Adipocyte (in vitro differentiated cells): ENCODE measurements around the gene SORCS1.

Source experiments
- DNase-seq: peaks from one replicate; pipeline ENCODE4 v3.0.0-alpha.2; 2015; ENCODE audit warnings: low read depth
- H3K27me3 ChIP-seq: replicated peaks from 2 replicates; pipeline ENCODE4 v1.7.0; 2013; ENCODE audit warnings: mild to moderate bottlenecking, low read length, moderate library complexity; ENCODE audit not compliant: control insufficient read depth, insufficient read depth
- H3K36me3 ChIP-seq: 2 replicates; pipeline ENCODE4 v1.7.0; 2013; ENCODE audit warnings: low read length, mild to moderate bottlenecking, moderate library complexity; ENCODE audit not compliant: control insufficient read depth, insufficient read depth, severe bottlenecking
- H3K4me1 ChIP-seq: 2 replicates; pipeline ENCODE4 v1.7.0; 2013; ENCODE audit warnings: mild to moderate bottlenecking, low read length, moderate library complexity; ENCODE audit not compliant: control insufficient read depth, insufficient read depth
- H3K4me3 ChIP-seq: 2 replicates; pipeline ENCODE4 v1.7.0; 2013; ENCODE audit warnings: mild to moderate bottlenecking, low read length, moderate library complexity
- H3K9ac ChIP-seq: 2 replicates; pipeline ENCODE4 v1.7.0; 2013; ENCODE audit warnings: mild to moderate bottlenecking, low read length, moderate library complexity
- H3K9me3 ChIP-seq: 2 replicates; pipeline ENCODE4 v1.7.0; 2013; ENCODE audit warnings: mild to moderate bottlenecking, low read length, moderate library complexity; ENCODE audit not compliant: control insufficient read depth

The SORCS1 gene

GRCh38 chr10:107071301-107071700 lies 93.2 kb downstream of the SORCS1 start:
- DNase-seq, result no peak
- peaks cover 4% of the 10 kb centered on the region for H3K9me3 ChIP-seq
- no peaks in the 10 kb centered on the region for H3K4me1 ChIP-seq
- H3K4me3 ChIP-seq, result no peak overlapping the region
- H3K27me3 ChIP-seq, result no peaks in the 10 kb centered on the region
- H3K36me3 ChIP-seq, result no peaks in the 10 kb centered on the region
- H3K9ac ChIP-seq, result no peak overlapping the region

GRCh38 chr10:107067843-107068242 lies 96.7 kb downstream of the SORCS1 start:
- Histone ChIP-seq H3K36me3 (no peaks in the 10 kb centered on the region), H3K4me3 (no peak overlapping the region), H3K27me3 (no peaks in the 10 kb centered on the region), H3K9me3 (no peaks in the 10 kb centered on the region), H3K9ac (no peak overlapping the region), H3K4me1 (no peaks in the 10 kb centered on the region)
- DNase-seq, result no peak

- H3K4me3 ChIP-seq, result no peak overlapping the region
- H3K9ac ChIP-seq, result no peak overlapping the region
- no peaks in the 10 kb centered on the region for H3K36me3 ChIP-seq
- H3K9me3 ChIP-seq, result no peaks in the 10 kb centered on the region
- no peaks in the 10 kb centered on the region for H3K27me3 ChIP-seq
- no peak for DNase-seq
- no peaks in the 10 kb centered on the region for H3K4me1 ChIP-seq
These were observed 100.4 kb downstream of the SORCS1 start for GRCh38 chr10:107064075-107064474.

- DNase-seq, result no peak
- H3K36me3 ChIP-seq, result no peaks in the 10 kb centered on the region
These were observed 104.6 kb downstream of the SORCS1 start for GRCh38 chr10:107059872-107060271.

GRCh38 chr10:107059068-107059804 lies 105.3 kb downstream of the SORCS1 start:
- Histone ChIP-seq H3K4me1 (no peaks in the 10 kb centered on the region), H3K36me3 (no peaks in the 10 kb centered on the region), H3K9me3 (no peaks in the 10 kb centered on the region), H3K4me3 (no peak overlapping the region), H3K9ac (no peak overlapping the region), H3K27me3 (no peaks in the 10 kb centered on the region)
- DNase-seq, result no peak

More at GRCh38 chr10:107059872-107060271, 104.6 kb downstream of the SORCS1 start:
- Histone ChIP-seq H3K4me1 (no peaks in the 10 kb centered on the region), H3K9ac (no peak overlapping the region), H3K4me3 (no peak overlapping the region), H3K9me3 (no peaks in the 10 kb centered on the region), H3K27me3 (no peaks in the 10 kb centered on the region)

GRCh38 chr10:107058331-107058730 lies 106.2 kb downstream of the SORCS1 start:
- H3K4me1 ChIP-seq, result no peaks in the 10 kb centered on the region
- H3K27me3 ChIP-seq, result no peaks in the 10 kb centered on the region
- no peak overlapping the region for H3K4me3 ChIP-seq
- H3K36me3 ChIP-seq, result no peaks in the 10 kb centered on the region
- H3K9me3 ChIP-seq, result no peaks in the 10 kb centered on the region
- H3K9ac ChIP-seq, result no peak overlapping the region
- DNase-seq, result no peak

- H3K4me3 ChIP-seq, result no peak overlapping the region
- H3K9me3 ChIP-seq, result no peaks in the 10 kb centered on the region
- no peak overlapping the region for H3K9ac ChIP-seq
- no peaks in the 10 kb centered on the region for H3K4me1 ChIP-seq
- H3K27me3 ChIP-seq, result no peaks in the 10 kb centered on the region
- no peak for DNase-seq
- H3K36me3 ChIP-seq, result no peaks in the 10 kb centered on the region
These were observed 108.3 kb downstream of the SORCS1 start for GRCh38 chr10:107056182-107056581.

- Histone ChIP-seq H3K9me3 (no peaks in the 10 kb centered on the region), H3K4me1 (no peaks in the 10 kb centered on the region), H3K4me3 (no peak overlapping the region), H3K36me3 (no peaks in the 10 kb centered on the region), H3K9ac (no peak overlapping the region), H3K27me3 (no peaks in the 10 kb centered on the region)
- DNase-seq, result no peak
These were observed 109.9 kb downstream of the SORCS1 start for GRCh38 chr10:107054469-107055156.

GRCh38 chr10:107051769-107052168 lies 112.7 kb downstream of the SORCS1 start:
- Histone ChIP-seq H3K27me3 (no peaks in the 10 kb centered on the region), H3K4me1 (no peaks in the 10 kb centered on the region), H3K9ac (no peak overlapping the region), H3K9me3 (no peaks in the 10 kb centered on the region), H3K36me3 (no peaks in the 10 kb centered on the region), H3K4me3 (no peak overlapping the region)
- DNase-seq, result no peak

GRCh38 chr10:107043461-107043860 lies 121.0 kb downstream of the SORCS1 start:
- Histone ChIP-seq H3K36me3 (no peaks in the 10 kb centered on the region), H3K27me3 (no peaks in the 10 kb centered on the region), H3K4me3 (no peak overlapping the region), H3K4me1 (no peaks in the 10 kb centered on the region), H3K9ac (no peak overlapping the region), H3K9me3 (no peaks in the 10 kb centered on the region)
- no peak for DNase-seq

- Histone ChIP-seq H3K4me1 (no peaks in the 10 kb centered on the region), H3K4me3 (no peak overlapping the region), H3K36me3 (no peaks in the 10 kb centered on the region), H3K9ac (no peak overlapping the region), H3K27me3 (no peaks in the 10 kb centered on the region), H3K9me3 (no peaks in the 10 kb centered on the region)
- no peak for DNase-seq
These were observed 127.0 kb downstream of the SORCS1 start for GRCh38 chr10:107037192-107038122.
